H1 (cell line): ENCODE results near the gene KLC4. TPM values are rescaled to one million over a fixed set of nuclear protein-coding genes. Genes with fewer than 3 reads are reported as not detected.

ENCODE experiments used
- CTCF ChIA-PET: fragments of 300-600 bp; sonication (Branson Sonifier 250); formaldehyde crosslinking; loops from one replicate; lab custom pipeline; 2021; ENCODE audit not compliant: partially characterized antibody; lab: Charles Lee
- POLR2A ChIA-PET: fragments of 300-600 bp; sonication (Branson Sonifier 250); formaldehyde crosslinking; loops from one replicate; lab custom pipeline; 2021; ENCODE audit warnings: inconsistent platforms; ENCODE audit not compliant: partially characterized antibody; lab: Charles Lee
- DNase-seq, 2 experiments: peaks; one replicate each; pipeline versions ENCODE4 v3.0.0 to v3.0.0-alpha.2; 2010 to 2022; ENCODE audit warnings: low spot score in 2 of 2, low read depth in 1 of 2, mixed read lengths in 1 of 2
- FAIRE-seq: peaks from 2 replicates; lab custom pipeline; 2011; peaks lifted over from hg19 to GRCh38; lab: Jason Lieb, UNC
- H2AFZ ChIP-seq: 2 replicates; pipeline ENCODE4 v1.8.1; 2012; ENCODE audit warnings: low read length, inconsistent platforms
- H2AK5ac ChIP-seq: 2 replicates; pipeline ENCODE4 v1.6.1; 2013; ENCODE audit warnings: low read depth, low read length
- H2BK120ac ChIP-seq: replicated peaks from 2 replicates; pipeline ENCODE3; 2013; ENCODE audit warnings: low read depth, low read length, inconsistent platforms
- H2BK12ac ChIP-seq: 2 replicates; pipeline ENCODE4 v1.6.1; 2013; ENCODE audit warnings: low read depth, low read length
- H2BK15ac ChIP-seq: 2 replicates; pipeline ENCODE4 v1.6.1; 2013; ENCODE audit warnings: low read length
- H2BK20ac ChIP-seq: 2 replicates; pipeline ENCODE4 v1.6.1; 2013; ENCODE audit warnings: low read length
- H2BK5ac ChIP-seq: 2 replicates; pipeline ENCODE4 v1.6.1; 2013; ENCODE audit warnings: low read depth, low read length
- H3K14ac ChIP-seq: 2 replicates; pipeline ENCODE4 v1.6.1; 2013; ENCODE audit warnings: inconsistent platforms; ENCODE audit not compliant: insufficient read length
- H3K18ac ChIP-seq: 2 replicates; pipeline ENCODE4 v1.6.1; 2013; ENCODE audit warnings: low read length; ENCODE audit errors: extremely low read depth
- H3K23ac ChIP-seq: 2 replicates; pipeline ENCODE4 v1.6.1; 2013; ENCODE audit warnings: inconsistent platforms; ENCODE audit not compliant: insufficient read length
- H3K23me2 ChIP-seq: 2 replicates; pipeline ENCODE4 v1.6.1; 2013; ENCODE audit warnings: low read depth, low read length
- H3K27ac ChIP-seq: 2 replicates; pipeline ENCODE4 v1.6.1; 2011; ENCODE audit warnings: low read depth, low read length, inconsistent platforms
- H3K27me3 ChIP-seq, 4 experiments: replicated peaks in 1 of 4; 1 replicate in 1 of 4; 2 replicates in 3 of 4; pipeline versions ENCODE4 v1.6.1 to v1.8.1; 2011 to 2013; ENCODE audit warnings: low read length in 3 of 4, mild to moderate bottlenecking in 3 of 4, inconsistent platforms in 2 of 4, mixed read lengths in 2 of 4, moderate library complexity in 1 of 4; ENCODE audit not compliant: control insufficient read depth in 3 of 4, insufficient read depth in 3 of 4; ENCODE audit errors: extremely low read depth in 1 of 4
- H3K36me3 ChIP-seq, 4 experiments: 2 replicates each; pipeline versions ENCODE4 v1.6.1 to v1.8.1; 2011 to 2013; ENCODE audit warnings: mild to moderate bottlenecking in 4 of 4, low read length in 3 of 4, moderate library complexity in 2 of 4, control low read depth in 1 of 4, inconsistent platforms in 1 of 4; ENCODE audit not compliant: insufficient read depth in 4 of 4, control insufficient read depth in 2 of 4
- H3K4ac ChIP-seq: replicated peaks from 2 replicates; pipeline ENCODE3; 2013; ENCODE audit warnings: low read length, low read depth, mixed read lengths, inconsistent platforms; ENCODE audit not compliant: insufficient read length
- H3K4me1 ChIP-seq, 4 experiments: replicated peaks in 1 of 4; 1 replicate in 1 of 4; 2 replicates in 3 of 4; pipeline versions ENCODE4 v1.6.1 to v1.8.1; 2011 to 2013; ENCODE audit warnings: low read length in 3 of 4, inconsistent platforms in 2 of 4, mixed read lengths in 1 of 4; ENCODE audit not compliant: insufficient read depth in 4 of 4, control insufficient read depth in 3 of 4
- H3K4me2 ChIP-seq, 2 experiments: 2 replicates each; pipeline versions ENCODE4 v1.6.1 to v1.8.1; 2011 to 2013; ENCODE audit warnings: low read depth in 2 of 2, low read length in 2 of 2, control low read depth in 1 of 2, inconsistent platforms in 1 of 2, mild to moderate bottlenecking in 1 of 2; ENCODE audit not compliant: insufficient read depth in 1 of 2
- H3K4me3 ChIP-seq, 4 experiments: fragments of 200-600, 300-600 bp in 1 of 4; sonication (generic), shearing (Covaris generic), sonication (Bioruptor Twin) in 1 of 4; 2 replicates each; pipeline versions ENCODE4 v1.5.1 to v1.8.1; 2011 to 2016; ENCODE audit warnings: low read length in 4 of 4, low read depth in 3 of 4, control low read depth in 2 of 4, inconsistent platforms in 2 of 4, mild to moderate bottlenecking in 2 of 4, mixed read lengths in 1 of 4, moderate library complexity in 1 of 4; ENCODE audit not compliant: insufficient read depth in 2 of 4; ENCODE audit errors: extremely low read depth in 1 of 4
- H3K56ac ChIP-seq: replicated peaks from 2 replicates; pipeline ENCODE3; 2013; ENCODE audit warnings: low read depth, mild to moderate bottlenecking, mixed read lengths, low read length, inconsistent platforms; ENCODE audit not compliant: insufficient read length
- H3K79me1 ChIP-seq: 2 replicates; pipeline ENCODE4 v1.6.1; 2013; ENCODE audit warnings: low read depth, low read length, control low read depth
- H3K79me2 ChIP-seq, 2 experiments: 2 replicates each; pipeline versions ENCODE4 v1.6.1 to v1.8.1; 2012 to 2013; ENCODE audit warnings: low read length in 2 of 2, mild to moderate bottlenecking in 2 of 2, inconsistent platforms in 1 of 2; ENCODE audit not compliant: insufficient read depth in 2 of 2, control insufficient read depth in 1 of 2
- H3K9ac ChIP-seq, 4 experiments: replicated peaks in 1 of 4; 1 replicate in 1 of 4; 2 replicates in 3 of 4; pipeline versions ENCODE4 v1.6.1 to v1.8.1; 2011 to 2013; ENCODE audit warnings: low read depth in 3 of 4, low read length in 3 of 4, control low read depth in 2 of 4, mild to moderate bottlenecking in 2 of 4, moderate library complexity in 2 of 4, inconsistent platforms in 1 of 4; ENCODE audit errors: extremely low read depth in 1 of 4
- H3K9me3 ChIP-seq, 2 experiments: 2 replicates each; pipeline versions ENCODE4 v1.6.1 to v1.8.1; 2012 to 2013; ENCODE audit warnings: mild to moderate bottlenecking in 2 of 2, moderate library complexity in 2 of 2, control low read depth in 1 of 2, inconsistent platforms in 1 of 2, low read depth in 1 of 2, low read length in 1 of 2, mixed read lengths in 1 of 2; ENCODE audit not compliant: insufficient read depth in 2 of 2
- H4K20me1 ChIP-seq, 2 experiments: replicated peaks in 1 of 2; 2 replicates each; pipeline versions ENCODE3 to v1.8.1; 2011 to 2013; ENCODE audit warnings: inconsistent platforms in 2 of 2, low read length in 2 of 2, mild to moderate bottlenecking in 1 of 2; ENCODE audit not compliant: insufficient read depth in 2 of 2, control insufficient read depth in 1 of 2
- H4K5ac ChIP-seq: 2 replicates; pipeline ENCODE4 v1.6.1; 2013; ENCODE audit warnings: low read length, low read depth, mixed read lengths, inconsistent platforms; ENCODE audit not compliant: insufficient read length
- H4K8ac ChIP-seq: 2 replicates; pipeline ENCODE4 v1.8.0; 2013; ENCODE audit warnings: mild to moderate bottlenecking, moderate library complexity, low read length, inconsistent platforms; ENCODE audit not compliant: insufficient read depth; ENCODE audit errors: extremely low read depth
- H4K91ac ChIP-seq: replicated peaks from 2 replicates; pipeline ENCODE3; 2013; ENCODE audit warnings: low read length, mixed read lengths, inconsistent platforms; ENCODE audit not compliant: insufficient read length
- CBX8 ChIP-seq: fragments of 300-800, 300-1000 bp; sonication (generic); IDR thresholded peaks from 2 replicates; pipeline ENCODE4 v1.7.1; 2016; ENCODE audit warnings: low read depth, low read length, borderline replicate concordance
- CTBP2 ChIP-seq: IDR thresholded peaks from 2 replicates; pipeline ENCODE4 v1.7.0; 2011; ENCODE audit warnings: borderline replicate concordance, mild to moderate bottlenecking, moderate library complexity, mixed read lengths, low read length; ENCODE audit not compliant: insufficient read depth, insufficient read length
- GTF2F1 ChIP-seq: IDR thresholded peaks from 2 replicates; pipeline ENCODE4 v1.6.1; 2012; ENCODE audit warnings: low read depth, low read length, improper control_type of control experiment, borderline replicate concordance
- HDAC2 ChIP-seq, 2 experiments: fragments of 300-600 bp in 1 of 2; sonication (generic) in 1 of 2; IDR thresholded peaks; 2 replicates each; pipeline ENCODE4 v1.6.1; 2011 to 2012; ENCODE audit warnings: low read depth in 2 of 2, low read length in 2 of 2, mild to moderate bottlenecking in 2 of 2, moderate library complexity in 2 of 2, borderline replicate concordance in 1 of 2, inconsistent platforms in 1 of 2
- KDM4A ChIP-seq: IDR thresholded peaks from one replicate; pipeline ENCODE4 v1.7.1; 2012; ENCODE audit warnings: low read depth, mild to moderate bottlenecking, moderate library complexity, low read length, inconsistent platforms; ENCODE audit not compliant: severe bottlenecking
- POLR2A ChIP-seq, 2 experiments: IDR thresholded peaks; 1 replicate in 1 of 2; 2 replicates in 1 of 2; pipeline ENCODE4 v1.6.1; 2011; ENCODE audit warnings: low read depth in 2 of 2, low read length in 2 of 2, mild to moderate bottlenecking in 2 of 2; ENCODE audit errors: control extremely low read depth in 1 of 2
- RFX5 ChIP-seq: IDR thresholded peaks from 2 replicates; pipeline ENCODE4 v1.6.1; 2011; ENCODE audit warnings: low read depth, low read length, improper control_type of control experiment, borderline replicate concordance
- SIRT6 ChIP-seq: IDR thresholded peaks from one replicate; pipeline ENCODE4 v1.7.1; 2012; ENCODE audit warnings: low read length, inconsistent platforms
- SP2 ChIP-seq: IDR thresholded peaks from 2 replicates; pipeline ENCODE4 v1.6.1; 2012; ENCODE audit warnings: mild to moderate bottlenecking, low read length, inconsistent platforms
- TAF1 ChIP-seq: IDR thresholded peaks from 2 replicates; pipeline ENCODE4 v1.6.1; 2011; ENCODE audit warnings: mild to moderate bottlenecking, low read depth, low read length
- WGBS, 2 experiments: shearing (Covaris generic) in 1 of 2; methylation state at CpG; one replicate each; pipeline versions ENCODE4 v1.1.6 to v1.1.7; 2013 to 2015; ENCODE audit warnings: low lambda C conversion rate in 2 of 2, mixed read lengths in 2 of 2, inconsistent platforms in 1 of 2, low coverage in 1 of 2, missing lambda C conversion rate in 1 of 2; ENCODE audit not compliant: insufficient replicate concordance in 2 of 2, insufficient coverage in 1 of 2, insufficient read length in 1 of 2; ENCODE audit errors: extremely low coverage in 1 of 2, missing lambda C conversion rate in 1 of 2; 5-methylcytosine and 5-hydroxymethylcytosine counted together
- polyA plus RNA-seq, 7 experiments: library from polyadenylated mRNA; depleted of rRNA in 3 of 7; stranded (reverse) in 5 of 7; unstranded in 2 of 7; fragments of >200 nt in 5 of 7; fragments of 200-250 nt in 2 of 7; gene quantifications; 1 replicate in 5 of 7; 2 replicates in 1 of 7; 4 replicates in 1 of 7; pipeline versions ENCODE4 v1.2.1 to v1.2.3, GENCODE V29; 2011 to 2013; ENCODE audit warnings: missing spikeins in 2 of 7, mixed read lengths in 2 of 7
- total RNA-seq: library from RNA; stranded (reverse); fragmentation: NEBNext Ultra II Directional; extraction: Animal tissue kit (Norgen Biotek cat#: 25700); gene quantifications from 2 replicates; pipeline ENCODE4 v1.2.1, GENCODE V29; 2021
- TF ChIP-seq, protein P1 (sequence below): IDR thresholded peaks from 2 replicates; pipeline ENCODE4 v1.6.1; 2012; ENCODE audit warnings: inconsistent platforms

Gene KLC4
- total and polyA plus RNA-seq, 2 of the 8 experiments (the other 6 are each of a cell fraction or from before 2014, with no cell fraction given) = 15.7 to 28.5 TPM

DNA sequence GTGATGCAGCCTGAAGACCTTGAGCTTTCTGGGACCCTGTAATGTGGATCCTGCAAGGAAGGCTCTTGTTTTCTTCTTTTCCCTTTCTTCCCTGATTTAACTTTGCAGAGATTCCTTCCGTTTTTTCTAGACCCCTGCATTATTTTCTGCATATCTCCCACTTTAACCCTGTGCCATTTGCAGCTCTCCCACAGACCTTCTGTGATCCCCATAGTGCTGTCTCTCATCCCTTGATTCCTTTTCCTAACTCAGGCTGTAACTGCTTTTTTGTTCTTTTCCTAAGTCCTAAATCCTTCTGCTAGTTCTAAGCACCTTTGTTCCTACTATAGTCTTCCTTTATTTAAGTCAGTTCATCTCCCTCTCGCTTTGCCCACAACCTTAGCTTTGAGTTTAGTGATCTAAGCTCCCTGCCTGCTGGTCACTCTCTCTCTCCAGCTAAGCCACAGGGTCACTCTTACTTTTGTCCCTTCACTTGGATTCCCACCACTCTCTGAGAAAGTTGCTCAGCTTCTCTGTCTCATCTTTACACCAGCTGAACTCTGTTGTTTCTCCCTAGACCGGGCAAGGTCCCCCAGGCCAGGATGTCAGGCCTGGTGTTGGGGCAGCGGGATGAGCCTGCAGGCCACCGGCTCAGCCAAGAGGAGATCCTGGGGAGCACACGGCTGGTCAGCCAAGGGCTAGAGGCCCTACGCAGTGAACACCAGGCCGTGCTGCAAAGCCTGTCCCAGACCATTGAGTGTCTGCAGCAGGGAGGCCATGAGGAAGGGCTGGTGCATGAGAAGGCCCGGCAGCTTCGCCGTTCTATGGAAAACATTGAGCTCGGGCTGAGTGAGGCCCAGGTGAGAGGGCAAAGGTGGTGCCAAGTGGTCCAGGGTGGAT is 1.6 kb downstream of the KLC4 start:
- H3K36me3 ChIP-seq = peaks cover 0 to 8% (median 6%) of the 10 kb centered on the region in 4 experiments; a peak in 7 of 8 replicates
- no peak overlapping the region for H3K56ac ChIP-seq
- H3K79me1 ChIP-seq = peaks cover 12% of the 10 kb centered on the region
- no peaks in the 10 kb centered on the region for H4K20me1 ChIP-seq
- H3K4me3 ChIP-seq = peak overlapping the region in 3 of 4 experiments; percentile 90 to 99 (median 97); a peak in 5 of 8 replicates
- H3K9ac ChIP-seq = peak overlapping the region in 2 of 4 experiments; percentile 37 to 91; a peak in 3 of 7 replicates
- no peak for FAIRE-seq
- no peak overlapping the region for H2BK5ac ChIP-seq
- no peak overlapping the region for H3K23ac ChIP-seq
- no peak overlapping the region for H4K8ac ChIP-seq
- H3K23me2 ChIP-seq = peaks cover 10% of the 10 kb centered on the region; the same call in 1 of the 2 replicates
- H3K14ac ChIP-seq = no peak overlapping the region
- H4K91ac ChIP-seq = no peak overlapping the region
- no peak overlapping the region for H4K5ac ChIP-seq
- H2BK15ac ChIP-seq = no peak overlapping the region
- H2BK20ac ChIP-seq = no peak overlapping the region
- H3K27ac ChIP-seq = no peak overlapping the region
- no peak overlapping the region for H2BK12ac ChIP-seq
- ChIA-PET POLR2A (interaction anchor here (0.8 to 3.5 kb wide), 14 partner anchors 9 to 131 kb away, joined by 3 to 19 read pairs (median 7); partner anchors contain the start of genes CNPY3 and PTK7), CTCF (interaction anchor here (1.1 to 3.1 kb wide), 6 partner anchors 8 to 95 kb away, joined by 4 to 20 read pairs (median 6); no protein-coding TSS in a partner anchor)
- WGBS, 2 experiments = 87% methylated on average over 12 of the region's 12 CpGs; no CpG with 5 or more reads in 1 of the 2 experiments
- no peak overlapping the region for H2AK5ac ChIP-seq
- no peaks in the 10 kb centered on the region for H3K27me3 ChIP-seq
- H2BK120ac ChIP-seq = no peak overlapping the region
- no peak overlapping the region for H3K18ac ChIP-seq
- H3K4ac ChIP-seq = no peak overlapping the region
- H3K4me2 ChIP-seq = peak overlapping the region; percentile 74 to 83; a peak in 3 of 4 replicates
- DNase-seq = no peak
- H3K79me2 ChIP-seq = peaks cover 6 to 16% of the 10 kb centered on the region in 2 experiments; a peak in 3 of 4 replicates
- peaks cover 4 to 10% (median 5%) of the 10 kb centered on the region in 4 experiments; a peak in 5 of 7 replicates for H3K4me1 ChIP-seq
- no peaks in the 10 kb centered on the region for H3K9me3 ChIP-seq
- no peak overlapping the region for H2AFZ ChIP-seq
- no peak for TF ChIP-seq RFX5
- TF ChIP-seq CBX8 = no peak
- no peak for TF ChIP-seq SIRT6
- TF ChIP-seq HDAC2 (IDR thresholded peaks at IDR 0.05; ENCODE audit: borderline replicate concordance in 1 of 2, low read depth in 2 of 2, low read length in 2 of 2) = no peak
- TF ChIP-seq SP2 = no peak
- TF ChIP-seq, protein P1, sequence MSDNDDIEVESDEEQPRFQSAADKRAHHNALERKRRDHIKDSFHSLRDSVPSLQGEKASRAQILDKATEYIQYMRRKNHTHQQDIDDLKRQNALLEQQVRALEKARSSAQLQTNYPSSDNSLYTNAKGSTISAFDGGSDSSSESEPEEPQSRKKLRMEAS = no peak
- TF ChIP-seq CTBP2 = no peak
- no peak for TF ChIP-seq POLR2A (IDR thresholded peaks at IDR 0.05; ENCODE audit: control extremely low read depth in 1 of 2, low read depth in 2 of 2, low read length in 2 of 2)
- no peak for TF ChIP-seq GTF2F1
- no peak for TF ChIP-seq KDM4A
- no peak for TF ChIP-seq TAF1
